ENCODE results near the gene SEC24B.
"Not testable (repeated sequence)": the region's sequence is repeated elsewhere in the genome, so short reads cannot be mapped to it uniquely, and the experiment has no call there.

SEC24B gene

GRCh38 chr4:109441862-109442458 lies 8.3 kb downstream of the SEC24B start:
- TF ChIP-seq, protein P1, sequence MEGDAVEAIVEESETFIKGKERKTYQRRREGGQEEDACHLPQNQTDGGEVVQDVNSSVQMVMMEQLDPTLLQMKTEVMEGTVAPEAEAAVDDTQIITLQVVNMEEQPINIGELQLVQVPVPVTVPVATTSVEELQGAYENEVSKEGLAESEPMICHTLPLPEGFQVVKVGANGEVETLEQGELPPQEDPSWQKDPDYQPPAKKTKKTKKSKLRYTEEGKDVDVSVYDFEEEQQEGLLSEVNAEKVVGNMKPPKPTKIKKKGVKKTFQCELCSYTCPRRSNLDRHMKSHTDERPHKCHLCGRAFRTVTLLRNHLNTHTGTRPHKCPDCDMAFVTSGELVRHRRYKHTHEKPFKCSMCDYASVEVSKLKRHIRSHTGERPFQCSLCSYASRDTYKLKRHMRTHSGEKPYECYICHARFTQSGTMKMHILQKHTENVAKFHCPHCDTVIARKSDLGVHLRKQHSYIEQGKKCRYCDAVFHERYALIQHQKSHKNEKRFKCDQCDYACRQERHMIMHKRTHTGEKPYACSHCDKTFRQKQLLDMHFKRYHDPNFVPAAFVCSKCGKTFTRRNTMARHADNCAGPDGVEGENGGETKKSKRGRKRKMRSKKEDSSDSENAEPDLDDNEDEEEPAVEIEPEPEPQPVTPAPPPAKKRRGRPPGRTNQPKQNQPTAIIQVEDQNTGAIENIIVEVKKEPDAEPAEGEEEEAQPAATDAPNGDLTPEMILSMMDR (IDR thresholded peaks at IDR 0.05; ENCODE audit: insufficient read depth, low read depth, low read length, missing control alignments) = no peak
- no peak overlapping the region for H3K4me3 ChIP-seq (ENCODE audit: low read depth, low read length)
- DNase-seq (ENCODE audit: low read depth) = no peak

DNA sequence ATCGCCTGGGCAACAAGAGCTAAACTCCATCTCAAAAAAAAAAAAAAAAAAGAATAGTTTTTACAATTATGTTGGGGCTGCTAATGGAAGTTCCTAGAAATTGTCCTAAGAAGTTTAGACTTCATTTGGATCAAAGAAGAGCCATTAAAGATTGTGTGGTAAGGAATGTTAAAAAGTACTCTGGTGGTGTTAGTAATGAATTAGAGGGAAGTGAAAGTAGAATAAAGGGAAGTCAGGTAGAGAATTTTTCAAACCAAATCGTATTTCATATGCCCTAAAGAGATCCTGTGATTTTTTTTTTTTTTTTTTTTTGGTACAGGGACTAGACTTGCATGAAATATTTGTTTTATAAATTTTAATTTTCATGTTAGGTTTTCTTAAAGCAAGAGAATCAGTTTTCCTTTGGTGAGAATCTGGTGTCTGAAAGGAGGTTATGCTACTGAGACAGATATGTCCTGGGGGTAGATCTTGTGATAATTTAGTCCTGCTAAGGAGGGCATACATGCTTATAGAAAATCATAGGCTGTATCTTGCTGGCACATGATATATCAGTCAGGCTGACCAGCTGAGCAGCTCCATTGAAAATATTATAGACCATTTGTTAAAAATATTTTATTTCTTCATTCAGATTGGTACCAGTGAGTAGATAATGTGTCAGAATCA lies 10.7 kb downstream of the SEC24B start:
- no peak overlapping the region for H3K4me3 ChIP-seq (ENCODE audit: low read depth, low read length)
- DNase-seq (ENCODE audit: low read depth) = no peak
- TF ChIP-seq, protein P1 (IDR thresholded peaks at IDR 0.05; ENCODE audit: insufficient read depth, low read depth, low read length, missing control alignments) = no peak

DNA sequence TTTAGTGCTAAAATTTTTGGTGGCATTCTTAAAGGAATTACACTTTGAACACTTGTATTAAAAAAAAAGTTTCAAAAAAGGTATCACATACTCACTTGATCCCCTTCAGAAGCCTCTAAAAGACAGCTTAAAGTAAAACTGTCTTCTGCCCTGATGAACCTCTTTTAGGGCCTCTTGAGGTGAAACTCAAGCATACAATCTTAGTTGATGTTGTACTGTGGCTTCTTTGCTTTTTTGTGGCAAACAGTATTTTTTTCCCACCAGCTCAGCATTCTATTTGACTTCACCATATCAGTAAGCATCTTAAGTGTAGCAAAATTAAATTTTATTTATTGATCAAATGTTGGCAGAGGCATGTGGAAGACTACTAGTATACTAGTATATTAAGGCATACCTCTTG lies 13.7 kb downstream of the SEC24B start:
- TF ChIP-seq, protein P1 (IDR thresholded peaks at IDR 0.05; ENCODE audit: insufficient read depth, low read depth, low read length, missing control alignments) = no peak
- no peak for DNase-seq (ENCODE audit: low read depth)
- no peak overlapping the region for H3K4me3 ChIP-seq (ENCODE audit: low read depth, low read length)

- TF ChIP-seq, protein P1 (IDR thresholded peaks at IDR 0.05; ENCODE audit: insufficient read depth, low read depth, low read length, missing control alignments) = no peak
- DNase-seq (ENCODE audit: low read depth) = no peak
- H3K4me3 ChIP-seq (ENCODE audit: low read depth, low read length) = no peak overlapping the region
These were observed 18.1 kb downstream of the SEC24B start for GRCh38 chr4:109451544-109452273.

DNA sequence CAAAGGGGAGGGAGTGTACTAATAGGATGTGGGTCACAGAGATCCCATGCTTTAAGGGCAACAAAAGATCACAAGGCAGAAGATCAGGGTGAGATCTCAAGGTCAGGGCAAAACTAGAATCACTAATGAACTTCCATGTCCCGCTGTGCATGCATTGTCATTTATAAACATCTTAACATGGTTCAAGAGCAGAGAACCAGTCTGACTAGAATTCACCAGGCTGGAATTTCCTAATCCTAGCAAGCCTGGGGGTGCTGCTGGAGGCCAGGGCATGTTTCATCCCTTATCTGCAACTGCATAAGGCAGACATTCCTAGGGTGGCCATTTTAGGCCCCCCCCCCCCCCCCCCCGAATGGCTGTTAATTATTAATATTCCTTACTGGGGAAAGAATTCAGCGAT lies 19.5 kb downstream of the SEC24B start:
- DNase-seq (ENCODE audit: low read depth); H3K4me3 ChIP-seq (ENCODE audit: low read depth, low read length): not testable (repeated sequence)

GRCh38 chr4:109462297-109462696 lies 28.7 kb downstream of the SEC24B start:
- TF ChIP-seq, protein P1 (IDR thresholded peaks at IDR 0.05; ENCODE audit: insufficient read depth, low read depth, low read length, missing control alignments) = no peak
- H3K4me3 ChIP-seq (ENCODE audit: low read depth, low read length) = no peak overlapping the region
- DNase-seq (ENCODE audit: low read depth) = peak; percentile 38

GRCh38 chr4:109462802-109463201 lies 29.2 kb downstream of the SEC24B start:
- H3K4me3 ChIP-seq (ENCODE audit: low read depth, low read length) = no peak overlapping the region
- DNase-seq (ENCODE audit: low read depth) = no peak
- TF ChIP-seq, protein P1 (IDR thresholded peaks at IDR 0.05; ENCODE audit: insufficient read depth, low read depth, low read length, missing control alignments) = no peak

Data from GM12865 (cell line).